GM23338 (cell line): ENCODE data around the gene MYOZ1. TPM values are rescaled to one million over a fixed set of nuclear protein-coding genes. Genes with fewer than 3 reads are reported as not detected.

Experiments
- ATAC-seq: fragments of 200-7000 bp; cut with Tn5 transposase; 3 replicates; pipeline ENCODE4 v1.9.1; 2020
- DNase-seq: peaks from one replicate; pipeline ENCODE4 v3.0.0-alpha.2; 2015; ENCODE audit warnings: low spot score
- H2AFZ ChIP-seq: fragments of 200-600 bp; sonication (generic); 2 replicates; pipeline ENCODE4 v1.8.0; 2016; ENCODE audit warnings: antibody characterized with exemption, mild to moderate bottlenecking, moderate library complexity
- H3F3A ChIP-seq: fragments of 200-600 bp; sonication (generic); replicated peaks from 2 replicates; pipeline ENCODE4 v1.8.0; 2017; ENCODE audit warnings: antibody characterized with exemption, mixed run types, low read depth
- H3K27ac ChIP-seq: fragments of 200-600 bp; sonication (generic); 2 replicates; pipeline ENCODE4 v1.6.1; 2016; ENCODE audit warnings: low read depth
- H3K27me3 ChIP-seq: fragments of 200-600 bp; sonication (generic); 2 replicates; pipeline ENCODE4 v1.8.0; 2016; ENCODE audit warnings: mild to moderate bottlenecking, mixed run types, moderate library complexity; ENCODE audit not compliant: insufficient read depth
- H3K36me3 ChIP-seq: fragments of 200-600 bp; sonication (generic); 2 replicates; pipeline ENCODE4 v1.8.0; 2016; ENCODE audit warnings: mild to moderate bottlenecking; ENCODE audit not compliant: insufficient read depth
- H3K4me1 ChIP-seq: fragments of 200-600 bp; sonication (generic); 2 replicates; pipeline ENCODE4 v1.8.0; 2016; ENCODE audit warnings: mild to moderate bottlenecking, moderate library complexity; ENCODE audit not compliant: insufficient read depth
- H3K4me2 ChIP-seq: fragments of 200-600 bp; sonication (generic); 2 replicates; pipeline ENCODE4 v1.7.1; 2017; ENCODE audit warnings: mixed run types
- H3K4me3 ChIP-seq: fragments of 200-600 bp; sonication (generic); 2 replicates; pipeline ENCODE4 v1.6.1; 2016; ENCODE audit warnings: mixed run types
- H3K79me2 ChIP-seq: fragments of 200-600 bp; sonication (generic); replicated peaks from 2 replicates; pipeline ENCODE4 v1.8.0; 2017; ENCODE audit warnings: mild to moderate bottlenecking; ENCODE audit not compliant: insufficient read depth
- H3K9me2 ChIP-seq: fragments of 200-600 bp; sonication (generic); 2 replicates; pipeline ENCODE4 v1.8.0; 2017; ENCODE audit not compliant: insufficient read depth
- H4K20me1 ChIP-seq: fragments of 200-600 bp; sonication (generic); replicated peaks from 2 replicates; pipeline ENCODE4 v1.8.0; 2017; ENCODE audit warnings: mild to moderate bottlenecking; ENCODE audit not compliant: insufficient read depth
- H3K27ac Mint-ChIP-seq: 2 replicates; pipeline ENCODE4 v1.8.0; 2020; ENCODE audit warnings: inconsistent platforms, mild to moderate bottlenecking, moderate library complexity, mixed read lengths
- H3K27me3 Mint-ChIP-seq: 3 replicates; pipeline ENCODE4 v1.8.0; 2022; ENCODE audit warnings: low read depth, mild to moderate bottlenecking, moderate library complexity, mixed read lengths, inconsistent platforms; ENCODE audit not compliant: insufficient read depth, poor library complexity
- H3K36me3 Mint-ChIP-seq: 3 replicates; pipeline ENCODE4 v1.8.0; 2021; ENCODE audit warnings: low read depth, mild to moderate bottlenecking, inconsistent platforms, moderate library complexity, mixed read lengths
- H3K4me1 Mint-ChIP-seq: 3 replicates; pipeline ENCODE4 v1.8.0; 2020; ENCODE audit warnings: mild to moderate bottlenecking, inconsistent platforms, mixed read lengths
- H3K4me3 Mint-ChIP-seq: 3 replicates; pipeline ENCODE4 v1.8.0; 2021; ENCODE audit warnings: moderate library complexity, mild to moderate bottlenecking, inconsistent platforms, mixed read lengths
- H3K9me3 Mint-ChIP-seq: 3 replicates; pipeline ENCODE4 v1.8.0; 2020; ENCODE audit warnings: moderate library complexity, mild to moderate bottlenecking, inconsistent platforms, mixed read lengths
- CREB1 ChIP-seq: fragments of 250-450 bp; sonication (Bioruptor Pico); IDR thresholded peaks from 2 replicates; pipeline ENCODE4 v1.5.0; 2020; ENCODE audit warnings: low read depth, mild to moderate bottlenecking, moderate library complexity
- EZH2 ChIP-seq: fragments of 200-600 bp; sonication (generic); IDR thresholded peaks from one replicate; pipeline ENCODE4 v1.8.0; 2017; ENCODE audit warnings: antibody characterized with exemption, mild to moderate bottlenecking, low read depth; ENCODE audit not compliant: unreplicated experiment
- EZH2phosphoT487 ChIP-seq: fragments of 200-600 bp; sonication (generic); IDR thresholded peaks from one replicate; pipeline ENCODE4 v1.8.1; 2018; ENCODE audit warnings: antibody characterized with exemption; ENCODE audit not compliant: unreplicated experiment
- JUNB ChIP-seq: IDR thresholded peaks from one replicate; pipeline ENCODE4 v1.6.1; 2016; ENCODE audit warnings: antibody characterized with exemption; ENCODE audit not compliant: unreplicated experiment
- NANOG ChIP-seq: IDR thresholded peaks from 2 replicates; pipeline ENCODE4 v1.6.1; 2016; ENCODE audit warnings: antibody characterized with exemption, borderline replicate concordance
- STAT1 ChIP-seq: IDR thresholded peaks from one replicate; pipeline ENCODE4 v1.6.1; 2016; ENCODE audit warnings: antibody characterized with exemption; ENCODE audit not compliant: unreplicated experiment
- ZNF114 ChIP-seq: fragments of 250-450 bp; sonication (Bioruptor Pico); IDR thresholded peaks from 2 replicates; pipeline ENCODE4 v1.5.0; 2020; ENCODE audit warnings: mild to moderate bottlenecking, moderate library complexity
- ZNF331 ChIP-seq: fragments of 250-450 bp; sonication (Bioruptor Pico); IDR thresholded peaks from 2 replicates; pipeline ENCODE4 v1.5.0; 2020; ENCODE audit warnings: low read depth, mild to moderate bottlenecking, moderate library complexity
- polyA plus RNA-seq: library from polyadenylated mRNA; unstranded; fragments of >200 nt; fragmentation: Nextera tagmentation; extraction: Ambion mirVana; gene quantifications from 2 replicates; pipeline ENCODE4 v1.2.1, GENCODE V29; 2016
- total RNA-seq: library from RNA; depleted of rRNA; stranded (reverse); fragments of >200 nt; shearing (Covaris generic); gene quantifications from 2 replicates; pipeline ENCODE4 v1.2.3, GENCODE V29; 2014
- TF ChIP-seq, protein P1 (sequence below): IDR thresholded peaks from 2 replicates; pipeline ENCODE4 v1.6.1; 2016; ENCODE audit warnings: antibody characterized with exemption
- TF ChIP-seq, protein P2 (sequence below): fragments of 250-450 bp; sonication (Bioruptor Pico); IDR thresholded peaks from 2 replicates; pipeline ENCODE4 v1.5.0; 2020; ENCODE audit warnings: mild to moderate bottlenecking, moderate library complexity
- TF ChIP-seq, protein P3 (sequence below), 2 experiments: fragments of 200-600 bp in 1 of 2; sonication (generic) in 1 of 2; conservative IDR thresholded peaks; 2 replicates each; pipeline versions ENCODE4 v1.5.1 to v1.6.1; 2016 to 2017; ENCODE audit warnings: antibody characterized with exemption in 2 of 2, low read depth in 2 of 2, mild to moderate bottlenecking in 2 of 2, moderate library complexity in 1 of 2

MYOZ1 gene
- total and polyA plus RNA-seq, 2 experiments from 2014 or later = 2.4 to 2.7 TPM

DNA sequence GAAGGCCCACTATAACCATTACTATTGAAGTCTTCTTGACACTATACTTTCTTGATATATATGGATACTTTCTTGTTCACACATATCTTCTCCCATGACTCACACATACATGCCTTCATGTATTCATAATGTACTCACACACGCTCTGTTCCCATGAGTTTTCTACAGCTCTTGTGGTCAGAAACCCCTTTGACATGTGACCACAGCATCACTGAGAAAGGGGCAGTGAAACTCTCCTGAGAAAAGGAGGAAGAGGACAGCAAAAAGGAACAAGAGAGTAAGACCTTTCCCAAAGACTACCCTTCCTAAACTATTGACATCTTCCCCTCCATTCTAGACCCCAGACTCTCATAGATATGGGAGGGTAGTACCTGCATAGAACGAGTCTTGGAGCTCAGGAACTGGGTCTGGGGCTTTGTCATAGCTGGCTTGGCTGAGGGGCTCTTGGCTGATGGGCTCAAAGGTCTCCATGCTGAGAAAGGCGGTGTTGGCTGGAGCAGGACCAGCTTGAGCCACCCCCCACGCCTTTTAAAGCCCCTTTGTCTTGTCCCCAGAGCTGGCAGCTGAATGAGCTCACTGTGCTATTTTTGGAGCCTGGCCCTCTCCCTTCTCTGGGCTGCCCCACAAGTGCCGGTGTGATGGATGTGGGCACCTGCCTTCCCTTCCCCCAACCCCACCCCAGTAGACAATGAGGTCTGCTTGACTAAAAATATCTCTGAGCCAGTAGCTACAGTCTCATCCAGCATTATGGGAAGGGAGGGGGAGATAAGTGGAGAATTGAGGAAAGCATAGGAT is 9.5 kb upstream of the MYOZ1 start:
- Histone ChIP-seq H3K4me2 (no peak overlapping the region), H3K27ac (no peak overlapping the region), H3K27me3 (no peaks in the 10 kb centered on the region), H3K4me1 (peaks cover 9% of the 10 kb centered on the region), H3F3A (0 out of 2 replicates have a peak, but pooled peaks cover 6% of the 10 kb centered on the region), H3K4me3 (no peak overlapping the region), H3K9me2 (no peaks in the 10 kb centered on the region), H3K79me2 (no peaks in the 10 kb centered on the region), H2AFZ (no peak overlapping the region), H3K36me3 (no peaks in the 10 kb centered on the region), H4K20me1 (no peaks in the 10 kb centered on the region; the same call in 1 of the 2 replicates)
- Mint-ChIP-seq H3K27ac (no peak overlapping the region), H3K4me1 (peaks cover 25% of the 10 kb centered on the region), H3K36me3 (no peaks in the 10 kb centered on the region; the same call in 2 of the 3 replicates), H3K9me3 (no peaks in the 10 kb centered on the region; the same call in 2 of the 3 replicates), H3K27me3 (peaks cover 13% of the 10 kb centered on the region), H3K4me3 (no peak overlapping the region)
- TF ChIP-seq ZNF331 (CRISPR knock-in tag) (no peak), STAT1 (no peak), ZNF114 (CRISPR knock-in tag) (no peak), EZH2phosphoT487 (no peak), NANOG (no peak), CREB1 (CRISPR knock-in tag) (no peak), EZH2 (no peak), JUNB (no peak)
- TF ChIP-seq, protein P1, sequence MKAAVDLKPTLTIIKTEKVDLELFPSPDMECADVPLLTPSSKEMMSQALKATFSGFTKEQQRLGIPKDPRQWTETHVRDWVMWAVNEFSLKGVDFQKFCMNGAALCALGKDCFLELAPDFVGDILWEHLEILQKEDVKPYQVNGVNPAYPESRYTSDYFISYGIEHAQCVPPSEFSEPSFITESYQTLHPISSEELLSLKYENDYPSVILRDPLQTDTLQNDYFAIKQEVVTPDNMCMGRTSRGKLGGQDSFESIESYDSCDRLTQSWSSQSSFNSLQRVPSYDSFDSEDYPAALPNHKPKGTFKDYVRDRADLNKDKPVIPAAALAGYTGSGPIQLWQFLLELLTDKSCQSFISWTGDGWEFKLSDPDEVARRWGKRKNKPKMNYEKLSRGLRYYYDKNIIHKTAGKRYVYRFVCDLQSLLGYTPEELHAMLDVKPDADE = no peak
- TF ChIP-seq, protein P2, sequence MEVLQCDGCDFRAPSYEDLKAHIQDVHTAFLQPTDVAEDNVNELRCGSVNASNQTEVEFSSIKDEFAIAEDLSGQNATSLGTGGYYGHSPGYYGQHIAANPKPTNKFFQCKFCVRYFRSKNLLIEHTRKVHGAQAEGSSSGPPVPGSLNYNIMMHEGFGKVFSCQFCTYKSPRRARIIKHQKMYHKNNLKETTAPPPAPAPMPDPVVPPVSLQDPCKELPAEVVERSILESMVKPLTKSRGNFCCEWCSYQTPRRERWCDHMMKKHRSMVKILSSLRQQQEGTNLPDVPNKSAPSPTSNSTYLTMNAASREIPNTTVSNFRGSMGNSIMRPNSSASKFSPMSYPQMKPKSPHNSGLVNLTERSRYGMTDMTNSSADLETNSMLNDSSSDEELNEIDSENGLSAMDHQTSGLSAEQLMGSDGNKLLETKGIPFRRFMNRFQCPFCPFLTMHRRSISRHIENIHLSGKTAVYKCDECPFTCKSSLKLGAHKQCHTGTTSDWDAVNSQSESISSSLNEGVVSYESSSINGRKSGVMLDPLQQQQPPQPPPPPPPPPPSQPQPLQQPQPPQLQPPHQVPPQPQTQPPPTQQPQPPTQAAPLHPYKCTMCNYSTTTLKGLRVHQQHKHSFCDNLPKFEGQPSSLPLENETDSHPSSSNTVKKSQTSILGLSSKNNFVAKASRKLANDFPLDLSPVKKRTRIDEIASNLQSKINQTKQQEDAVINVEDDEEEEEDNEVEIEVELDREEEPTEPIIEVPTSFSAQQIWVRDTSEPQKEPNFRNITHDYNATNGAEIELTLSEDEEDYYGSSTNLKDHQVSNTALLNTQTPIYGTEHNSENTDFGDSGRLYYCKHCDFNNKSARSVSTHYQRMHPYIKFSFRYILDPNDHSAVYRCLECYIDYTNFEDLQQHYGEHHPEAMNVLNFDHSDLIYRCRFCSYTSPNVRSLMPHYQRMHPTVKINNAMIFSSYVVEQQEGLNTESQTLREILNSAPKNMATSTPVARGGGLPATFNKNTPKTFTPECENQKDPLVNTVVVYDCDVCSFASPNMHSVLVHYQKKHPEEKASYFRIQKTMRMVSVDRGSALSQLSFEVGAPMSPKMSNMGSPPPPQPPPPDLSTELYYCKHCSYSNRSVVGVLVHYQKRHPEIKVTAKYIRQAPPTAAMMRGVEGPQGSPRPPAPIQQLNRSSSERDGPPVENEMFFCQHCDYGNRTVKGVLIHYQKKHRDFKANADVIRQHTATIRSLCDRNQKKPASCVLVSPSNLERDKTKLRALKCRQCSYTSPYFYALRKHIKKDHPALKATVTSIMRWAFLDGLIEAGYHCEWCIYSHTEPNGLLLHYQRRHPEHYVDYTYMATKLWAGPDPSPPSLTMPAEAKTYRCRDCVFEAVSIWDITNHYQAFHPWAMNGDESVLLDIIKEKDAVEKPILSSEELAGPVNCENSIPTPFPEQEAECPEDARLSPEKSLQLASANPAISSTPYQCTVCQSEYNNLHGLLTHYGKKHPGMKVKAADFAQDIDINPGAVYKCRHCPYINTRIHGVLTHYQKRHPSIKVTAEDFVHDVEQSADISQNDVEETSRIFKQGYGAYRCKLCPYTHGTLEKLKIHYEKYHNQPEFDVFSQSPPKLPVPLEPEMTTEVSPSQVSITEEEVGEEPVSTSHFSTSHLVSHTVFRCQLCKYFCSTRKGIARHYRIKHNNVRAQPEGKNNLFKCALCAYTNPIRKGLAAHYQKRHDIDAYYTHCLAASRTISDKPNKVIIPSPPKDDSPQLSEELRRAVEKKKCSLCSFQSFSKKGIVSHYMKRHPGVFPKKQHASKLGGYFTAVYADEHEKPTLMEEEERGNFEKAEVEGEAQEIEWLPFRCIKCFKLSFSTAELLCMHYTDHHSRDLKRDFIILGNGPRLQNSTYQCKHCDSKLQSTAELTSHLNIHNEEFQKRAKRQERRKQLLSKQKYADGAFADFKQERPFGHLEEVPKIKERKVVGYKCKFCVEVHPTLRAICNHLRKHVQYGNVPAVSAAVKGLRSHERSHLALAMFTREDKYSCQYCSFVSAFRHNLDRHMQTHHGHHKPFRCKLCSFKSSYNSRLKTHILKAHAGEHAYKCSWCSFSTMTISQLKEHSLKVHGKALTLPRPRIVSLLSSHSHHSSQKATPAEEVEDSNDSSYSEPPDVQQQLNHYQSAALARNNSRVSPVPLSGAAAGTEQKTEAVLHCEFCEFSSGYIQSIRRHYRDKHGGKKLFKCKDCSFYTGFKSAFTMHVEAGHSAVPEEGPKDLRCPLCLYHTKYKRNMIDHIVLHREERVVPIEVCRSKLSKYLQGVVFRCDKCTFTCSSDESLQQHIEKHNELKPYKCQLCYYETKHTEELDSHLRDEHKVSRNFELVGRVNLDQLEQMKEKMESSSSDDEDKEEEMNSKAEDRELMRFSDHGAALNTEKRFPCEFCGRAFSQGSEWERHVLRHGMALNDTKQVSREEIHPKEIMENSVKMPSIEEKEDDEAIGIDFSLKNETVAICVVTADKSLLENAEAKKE = no peak
- TF ChIP-seq, protein P3, sequence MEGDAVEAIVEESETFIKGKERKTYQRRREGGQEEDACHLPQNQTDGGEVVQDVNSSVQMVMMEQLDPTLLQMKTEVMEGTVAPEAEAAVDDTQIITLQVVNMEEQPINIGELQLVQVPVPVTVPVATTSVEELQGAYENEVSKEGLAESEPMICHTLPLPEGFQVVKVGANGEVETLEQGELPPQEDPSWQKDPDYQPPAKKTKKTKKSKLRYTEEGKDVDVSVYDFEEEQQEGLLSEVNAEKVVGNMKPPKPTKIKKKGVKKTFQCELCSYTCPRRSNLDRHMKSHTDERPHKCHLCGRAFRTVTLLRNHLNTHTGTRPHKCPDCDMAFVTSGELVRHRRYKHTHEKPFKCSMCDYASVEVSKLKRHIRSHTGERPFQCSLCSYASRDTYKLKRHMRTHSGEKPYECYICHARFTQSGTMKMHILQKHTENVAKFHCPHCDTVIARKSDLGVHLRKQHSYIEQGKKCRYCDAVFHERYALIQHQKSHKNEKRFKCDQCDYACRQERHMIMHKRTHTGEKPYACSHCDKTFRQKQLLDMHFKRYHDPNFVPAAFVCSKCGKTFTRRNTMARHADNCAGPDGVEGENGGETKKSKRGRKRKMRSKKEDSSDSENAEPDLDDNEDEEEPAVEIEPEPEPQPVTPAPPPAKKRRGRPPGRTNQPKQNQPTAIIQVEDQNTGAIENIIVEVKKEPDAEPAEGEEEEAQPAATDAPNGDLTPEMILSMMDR (conservative IDR thresholded peaks at IDR 0.05; ENCODE audit: low read depth in 2 of 2) = no peak
- ATAC-seq (no peak), DNase-seq (no peak)
